ENCODE data around the gene SFI1.

The SFI1 gene

GRCh38 chr22:31626427-31627150, 130.3 kb downstream of the SFI1 start:
- Histone ChIP-seq H3K4me3 (ENCODE audit: low read length in 2 of 2) (peak overlapping the region in 1 of 2 donors; percentile 66), H3K27ac (ENCODE audit: low read length) (peak overlapping the region; percentile 70), H3K9ac (ENCODE audit: low read length in 2 of 2) (peak overlapping the region; percentile 50 to 58), H3K36me3 (ENCODE audit: control insufficient read depth in 2 of 2, insufficient read depth in 2 of 2, low read length in 2 of 2) (peaks cover 2 to 9% of the 10 kb centered on the region in 2 donors), H3K9me3 (ENCODE audit: control insufficient read depth in 2 of 2, low read length in 2 of 2) (no peaks in the 10 kb centered on the region), H3K4me1 (ENCODE audit: control insufficient read depth, insufficient read depth, low read length) (peaks cover 66% of the 10 kb centered on the region), H3K27me3 (ENCODE audit: control insufficient read depth in 1 of 2, insufficient read depth in 2 of 2, low read length in 2 of 2) (no peaks in the 10 kb centered on the region)

GRCh38 chr22:31627223-31627731, 130.9 kb downstream of the SFI1 start:
- H3K36me3 ChIP-seq (ENCODE audit: control insufficient read depth in 2 of 2, insufficient read depth in 2 of 2, low read length in 2 of 2), result peaks cover 2 to 3% of the 10 kb centered on the region in 2 donors
- peaks cover 66% of the 10 kb centered on the region for H3K4me1 ChIP-seq (ENCODE audit: control insufficient read depth, insufficient read depth, low read length)
- no peak overlapping the region for H3K9ac ChIP-seq (ENCODE audit: low read length in 2 of 2)
- no peaks in the 10 kb centered on the region for H3K9me3 ChIP-seq (ENCODE audit: control insufficient read depth in 2 of 2, low read length in 2 of 2)
- peak overlapping the region; percentile 70 for H3K27ac ChIP-seq (ENCODE audit: low read length)
- no peak overlapping the region for H3K4me3 ChIP-seq (ENCODE audit: low read length in 2 of 2)
- no peaks in the 10 kb centered on the region for H3K27me3 ChIP-seq (ENCODE audit: control insufficient read depth in 1 of 2, insufficient read depth in 2 of 2, low read length in 2 of 2)

GRCh38 chr22:31628362-31628761, 132.0 kb downstream of the SFI1 start:
- peak overlapping the region; percentile 70 for H3K27ac ChIP-seq (ENCODE audit: low read length)
- no peaks in the 10 kb centered on the region for H3K27me3 ChIP-seq (ENCODE audit: control insufficient read depth in 1 of 2, insufficient read depth in 2 of 2, low read length in 2 of 2)
- peaks cover 66% of the 10 kb centered on the region for H3K4me1 ChIP-seq (ENCODE audit: control insufficient read depth, insufficient read depth, low read length)
- peaks cover 2% of the 10 kb centered on the region in 2 donors for H3K36me3 ChIP-seq (ENCODE audit: control insufficient read depth in 2 of 2, insufficient read depth in 2 of 2, low read length in 2 of 2)
- no peak overlapping the region for H3K4me3 ChIP-seq (ENCODE audit: low read length in 2 of 2)
- H3K9me3 ChIP-seq (ENCODE audit: control insufficient read depth in 2 of 2, low read length in 2 of 2), result no peaks in the 10 kb centered on the region
- no peak overlapping the region for H3K9ac ChIP-seq (ENCODE audit: low read length in 2 of 2)

- Histone ChIP-seq H3K27me3 (ENCODE audit: control insufficient read depth in 1 of 2, insufficient read depth in 2 of 2, low read length in 2 of 2) (no peaks in the 10 kb centered on the region), H3K4me3 (ENCODE audit: low read length in 2 of 2) (peak overlapping the region; percentile 79 to 83), H3K9ac (ENCODE audit: low read length in 2 of 2) (peak overlapping the region in 1 of 2 donors; percentile 73), H3K9me3 (ENCODE audit: control insufficient read depth in 2 of 2, low read length in 2 of 2) (no peaks in the 10 kb centered on the region), H3K4me1 (ENCODE audit: control insufficient read depth, insufficient read depth, low read length) (peaks cover 70% of the 10 kb centered on the region), H3K27ac (ENCODE audit: low read length) (peak overlapping the region; percentile 73), H3K36me3 (ENCODE audit: control insufficient read depth in 2 of 2, insufficient read depth in 2 of 2, low read length in 2 of 2) (peaks cover 2% of the 10 kb centered on the region in 2 donors)
Measured at GRCh38 chr22:31628969-31629708, 132.8 kb downstream of the SFI1 start.

- peak overlapping the region; percentile 79 to 83 for H3K4me3 ChIP-seq (ENCODE audit: low read length in 2 of 2)
- H3K4me1 ChIP-seq (ENCODE audit: control insufficient read depth, insufficient read depth, low read length), result peaks cover 64% of the 10 kb centered on the region
- peaks cover 2% of the 10 kb centered on the region in 2 donors for H3K36me3 ChIP-seq (ENCODE audit: control insufficient read depth in 2 of 2, insufficient read depth in 2 of 2, low read length in 2 of 2)
Measured at GRCh38 chr22:31629741-31630184, 133.4 kb downstream of the SFI1 start.

GRCh38 chr22:31630331-31631329, 134.3 kb downstream of the SFI1 start:
- no peaks in the 10 kb centered on the region for H3K27me3 ChIP-seq (ENCODE audit: control insufficient read depth in 1 of 2, insufficient read depth in 2 of 2, low read length in 2 of 2)
- H3K36me3 ChIP-seq (ENCODE audit: control insufficient read depth in 2 of 2, insufficient read depth in 2 of 2, low read length in 2 of 2), result peaks cover 2% of the 10 kb centered on the region in 2 donors
- H3K4me3 ChIP-seq (ENCODE audit: low read length in 2 of 2), result peak overlapping the region; percentile 79 to 83
- peak overlapping the region; percentile 73 for H3K27ac ChIP-seq (ENCODE audit: low read length)
- peaks cover 55% of the 10 kb centered on the region for H3K4me1 ChIP-seq (ENCODE audit: control insufficient read depth, insufficient read depth, low read length)
- H3K9ac ChIP-seq (ENCODE audit: low read length in 2 of 2), result peak overlapping the region; percentile 69 to 73
- no peaks in the 10 kb centered on the region for H3K9me3 ChIP-seq (ENCODE audit: control insufficient read depth in 2 of 2, low read length in 2 of 2)

More at GRCh38 chr22:31629741-31630184, 133.4 kb downstream of the SFI1 start:
- no peaks in the 10 kb centered on the region for H3K9me3 ChIP-seq (ENCODE audit: control insufficient read depth in 2 of 2, low read length in 2 of 2)
- H3K27ac ChIP-seq (ENCODE audit: low read length), result peak overlapping the region; percentile 73
- H3K27me3 ChIP-seq (ENCODE audit: control insufficient read depth in 1 of 2, insufficient read depth in 2 of 2, low read length in 2 of 2), result no peaks in the 10 kb centered on the region
- peak overlapping the region; percentile 69 to 73 for H3K9ac ChIP-seq (ENCODE audit: low read length in 2 of 2)

GRCh38 chr22:31631436-31631835, 135.1 kb downstream of the SFI1 start:
- Histone ChIP-seq H3K4me1 (ENCODE audit: control insufficient read depth, insufficient read depth, low read length) (peaks cover 47% of the 10 kb centered on the region), H3K27me3 (ENCODE audit: control insufficient read depth in 1 of 2, insufficient read depth in 2 of 2, low read length in 2 of 2) (no peaks in the 10 kb centered on the region), H3K4me3 (ENCODE audit: low read length in 2 of 2) (peak overlapping the region; percentile 79 to 83), H3K9ac (ENCODE audit: low read length in 2 of 2) (peak overlapping the region in 1 of 2 donors; percentile 73), H3K9me3 (ENCODE audit: control insufficient read depth in 2 of 2, low read length in 2 of 2) (no peaks in the 10 kb centered on the region), H3K36me3 (ENCODE audit: control insufficient read depth in 2 of 2, insufficient read depth in 2 of 2, low read length in 2 of 2) (peaks cover 2% of the 10 kb centered on the region in 2 donors), H3K27ac (ENCODE audit: low read length) (peak overlapping the region; percentile 73)

- Histone ChIP-seq H3K9ac (ENCODE audit: low read length in 2 of 2) (no peak overlapping the region), H3K36me3 (ENCODE audit: control insufficient read depth in 2 of 2, insufficient read depth in 2 of 2, low read length in 2 of 2) (no peaks in the 10 kb centered on the region), H3K4me3 (ENCODE audit: low read length in 2 of 2) (no peak overlapping the region), H3K4me1 (ENCODE audit: control insufficient read depth, insufficient read depth, low read length) (peaks cover 15% of the 10 kb centered on the region), H3K27ac (ENCODE audit: low read length) (no peak overlapping the region), H3K9me3 (ENCODE audit: control insufficient read depth in 2 of 2, low read length in 2 of 2) (no peaks in the 10 kb centered on the region), H3K27me3 (ENCODE audit: control insufficient read depth in 1 of 2, insufficient read depth in 2 of 2, low read length in 2 of 2) (no peaks in the 10 kb centered on the region)
Measured at GRCh38 chr22:31635638-31636306, 139.4 kb downstream of the SFI1 start.

- no peaks in the 10 kb centered on the region for H3K9me3 ChIP-seq (ENCODE audit: control insufficient read depth in 2 of 2, low read length in 2 of 2)
- H3K4me1 ChIP-seq (ENCODE audit: control insufficient read depth, insufficient read depth, low read length), result peaks cover 7% of the 10 kb centered on the region
- H3K27ac ChIP-seq (ENCODE audit: low read length), result peak overlapping the region; percentile 46
- H3K4me3 ChIP-seq (ENCODE audit: low read length in 2 of 2), result no peak overlapping the region
- H3K27me3 ChIP-seq (ENCODE audit: control insufficient read depth in 1 of 2, insufficient read depth in 2 of 2, low read length in 2 of 2), result no peaks in the 10 kb centered on the region
- peak overlapping the region in 1 of 2 donors; percentile 37 for H3K9ac ChIP-seq (ENCODE audit: low read length in 2 of 2)
- no peaks in the 10 kb centered on the region for H3K36me3 ChIP-seq (ENCODE audit: control insufficient read depth in 2 of 2, insufficient read depth in 2 of 2, low read length in 2 of 2)
Measured at GRCh38 chr22:31637447-31637890, 141.1 kb downstream of the SFI1 start.
